SKM-1 (cell line): ENCODE data around the gene TSG101.

Experiments used
- DNase-seq: peaks from one replicate; lab custom pipeline; 2025; ENCODE audit not compliant: unreplicated experiment; lab: John Stamatoyannopoulos, UW

Gene TSG101

DNA sequence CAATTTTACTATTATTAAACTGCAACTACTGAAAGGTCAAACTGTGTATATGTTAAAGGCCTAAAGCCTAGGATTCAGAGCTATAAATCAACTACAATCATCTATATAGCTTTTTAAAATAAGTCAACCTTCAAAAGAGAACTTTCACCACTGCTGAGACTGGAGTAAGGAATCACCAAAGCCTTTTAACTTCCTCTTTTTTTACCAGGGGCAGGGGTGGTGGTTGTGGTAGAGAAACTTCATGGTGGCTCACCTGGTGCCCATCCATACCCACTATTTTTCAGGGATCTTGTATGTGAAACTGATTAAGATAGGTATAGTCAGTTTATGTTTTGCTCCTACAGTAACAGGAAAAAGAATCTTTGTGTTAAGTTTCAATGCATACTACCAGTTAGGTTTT, 31.5 kb downstream of the TSG101 start:
- no peak for DNase-seq

DNA sequence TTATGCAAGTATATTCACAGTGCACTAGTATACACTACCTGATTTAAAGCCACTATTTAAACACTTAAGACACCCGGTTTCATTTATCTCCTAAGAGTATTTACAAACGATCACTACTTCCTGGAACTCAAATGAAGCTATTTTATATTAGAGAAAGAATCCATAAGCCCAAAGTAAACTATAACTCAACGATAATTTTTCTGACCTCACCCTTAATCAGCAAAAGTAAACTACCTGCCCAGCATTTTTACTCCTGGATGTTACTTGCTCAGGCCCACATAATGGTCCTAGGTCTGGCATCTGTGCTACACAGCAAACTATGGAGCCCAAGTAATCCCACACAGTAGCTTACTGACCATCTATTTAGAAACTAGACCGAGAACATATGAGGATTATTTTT, 33.4 kb downstream of the TSG101 start:
- DNase-seq = no peak

DNA sequence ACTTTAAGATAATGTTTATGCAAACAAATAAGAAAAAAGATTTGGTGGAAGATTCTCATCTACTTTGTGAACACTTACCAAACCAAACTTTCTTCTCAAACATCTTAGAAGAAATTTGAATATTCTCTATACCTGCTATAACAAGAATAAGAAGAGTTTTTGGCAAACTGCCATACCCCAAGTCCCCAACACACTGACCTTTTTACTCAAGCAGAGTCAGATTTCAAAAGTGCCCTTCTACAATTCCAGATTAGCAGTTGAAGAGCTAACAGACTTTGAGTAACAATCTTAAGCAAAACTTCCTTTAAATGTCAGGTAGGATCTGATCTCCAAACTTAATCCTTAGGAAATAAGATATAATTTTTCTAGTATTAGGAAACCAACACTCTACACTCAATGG, 33.9 kb downstream of the TSG101 start:
- DNase-seq = no peak

DNA sequence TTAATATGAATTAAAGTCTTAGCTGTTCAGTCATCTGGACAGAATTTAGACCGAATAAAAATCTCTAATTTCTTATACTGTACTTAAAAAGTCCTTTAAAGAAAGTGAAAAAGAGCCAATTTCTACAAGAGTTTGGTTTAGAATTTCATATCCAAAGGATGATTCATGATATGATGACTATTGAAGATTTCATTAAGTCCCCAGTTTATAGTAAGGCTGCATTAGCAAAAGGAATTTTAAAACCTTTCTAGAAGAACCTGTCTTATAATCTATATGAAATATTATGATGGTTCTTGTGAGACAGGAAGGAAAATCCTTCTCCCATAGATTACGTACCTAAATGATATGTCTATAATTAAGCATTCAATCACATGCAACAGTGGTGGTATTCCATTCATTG, 34.8 kb downstream of the TSG101 start:
- DNase-seq = no peak

DNA sequence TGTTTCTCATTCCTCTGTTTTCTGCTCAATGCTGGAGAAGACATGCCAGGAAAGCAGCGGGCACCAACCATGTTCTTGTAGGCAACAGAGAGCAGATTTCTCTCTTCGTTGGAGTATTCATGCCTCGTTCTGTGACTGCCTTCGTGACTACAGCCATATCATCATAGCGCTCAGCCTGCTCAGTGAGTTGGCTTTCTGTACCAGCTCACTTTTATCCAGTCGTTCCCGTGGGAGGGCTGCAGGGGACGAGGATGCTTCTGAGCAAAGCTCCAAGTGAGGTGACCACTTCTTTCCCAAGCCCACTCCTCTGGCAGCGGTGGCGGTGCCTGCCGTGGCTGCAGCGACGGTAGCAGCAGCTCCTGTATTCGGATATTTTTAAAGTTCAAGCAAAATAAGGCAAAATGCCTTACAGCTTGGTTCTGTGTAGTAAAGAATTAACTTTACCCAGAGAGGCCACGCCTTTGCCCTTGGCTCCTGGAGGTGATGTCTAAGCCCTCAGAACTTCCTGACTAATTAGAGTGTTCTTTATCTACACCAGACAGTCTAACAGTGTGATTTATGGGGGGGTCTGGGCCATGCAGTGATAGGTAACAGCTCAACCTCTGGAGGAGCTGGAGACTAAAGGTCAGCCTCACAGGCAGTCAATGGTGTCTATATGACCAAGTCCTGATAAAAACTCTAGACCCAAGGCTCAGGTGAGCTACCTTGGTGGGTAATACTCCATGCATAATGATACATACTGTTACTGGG, 35.8 kb downstream of the TSG101 start:
- no peak for DNase-seq

DNA sequence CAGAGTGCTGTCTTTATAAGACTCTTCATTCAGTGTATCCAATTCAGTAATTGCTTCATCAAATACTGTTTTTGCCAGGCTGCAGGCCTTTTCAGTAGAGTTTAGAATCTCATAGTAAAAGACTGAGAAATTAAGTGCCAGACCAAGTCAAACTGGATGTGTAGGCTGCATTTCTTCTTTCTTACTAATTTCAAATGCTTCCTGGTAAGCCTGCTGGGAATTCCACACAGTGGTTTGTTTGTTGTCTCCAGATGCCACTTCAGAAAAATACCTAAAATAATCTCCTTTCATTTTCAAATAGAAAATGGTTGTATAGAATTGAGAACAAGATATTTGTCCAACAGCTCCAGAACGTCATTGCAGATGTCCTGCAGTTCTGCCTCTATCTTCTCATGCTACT, 36.4 kb downstream of the TSG101 start:
- no peak for DNase-seq

DNA sequence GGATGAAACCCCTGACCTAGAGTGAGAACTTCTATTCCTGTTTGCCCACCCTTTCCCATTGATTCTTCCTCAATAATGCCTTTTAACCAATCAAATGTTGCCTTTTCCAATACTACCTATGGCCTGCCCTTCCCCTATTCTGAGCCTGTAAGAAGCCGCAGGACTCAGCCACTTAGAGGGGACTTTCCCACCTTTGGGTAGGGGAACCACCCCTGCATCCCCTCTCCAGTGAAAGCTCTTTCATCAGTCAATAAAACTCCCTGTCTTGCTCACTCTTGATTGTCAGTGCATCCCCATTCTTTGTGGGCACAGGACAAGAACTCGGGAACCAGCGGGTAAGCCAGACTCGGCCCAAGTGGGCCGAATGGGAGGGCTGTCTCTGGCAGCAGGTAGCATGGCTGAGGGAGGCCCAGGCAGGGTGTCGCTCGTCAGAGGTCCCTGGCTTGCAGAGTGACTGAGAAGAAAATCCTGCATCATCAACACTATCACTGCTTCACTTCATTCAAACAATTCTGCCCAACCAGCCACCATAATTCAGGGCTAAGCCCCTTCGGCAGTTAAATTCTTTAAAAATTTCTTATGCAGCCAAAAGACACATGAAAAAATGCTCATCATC, 40.7 kb downstream of the TSG101 start:
- no peak for DNase-seq

DNA sequence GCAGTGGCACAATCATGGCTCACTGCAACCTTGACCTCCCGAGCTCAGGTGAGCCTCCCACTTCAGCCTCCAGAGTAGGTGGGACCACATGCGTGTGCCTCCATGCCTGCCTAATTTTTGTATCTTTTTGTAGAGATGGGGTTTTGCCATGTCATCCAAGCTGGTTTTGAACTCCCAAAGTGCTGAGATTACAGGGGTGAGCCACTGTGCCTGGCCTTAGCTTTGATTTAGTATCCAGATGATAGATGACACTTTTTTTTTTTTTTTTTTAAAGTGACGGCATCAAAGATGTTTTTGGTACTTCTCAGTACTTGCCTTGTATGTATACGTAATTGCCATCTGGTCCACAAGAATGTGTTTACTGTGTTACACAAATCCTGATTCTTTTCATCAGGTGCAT, 47.7 kb downstream of the TSG101 start:
- no peak for DNase-seq

DNA sequence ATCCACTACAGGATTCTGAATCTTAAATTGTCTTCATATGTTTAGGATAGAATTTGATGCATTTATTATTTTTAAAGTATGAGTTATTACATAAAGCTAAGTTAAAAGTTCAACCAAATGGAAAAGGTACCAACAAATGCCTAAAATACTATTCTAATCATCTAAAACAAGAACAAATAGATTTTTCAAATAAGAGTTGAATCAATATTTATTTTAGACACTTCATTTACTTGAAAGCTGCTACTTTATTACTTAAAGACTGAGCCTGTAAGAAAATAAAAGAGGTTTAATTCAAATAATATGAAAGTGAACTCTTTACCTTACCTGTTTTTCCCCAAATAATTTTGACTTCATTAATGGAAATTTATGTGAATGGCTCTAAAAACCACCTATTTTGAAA, 54.2 kb downstream of the TSG101 start:
- DNase-seq = no peak

DNA sequence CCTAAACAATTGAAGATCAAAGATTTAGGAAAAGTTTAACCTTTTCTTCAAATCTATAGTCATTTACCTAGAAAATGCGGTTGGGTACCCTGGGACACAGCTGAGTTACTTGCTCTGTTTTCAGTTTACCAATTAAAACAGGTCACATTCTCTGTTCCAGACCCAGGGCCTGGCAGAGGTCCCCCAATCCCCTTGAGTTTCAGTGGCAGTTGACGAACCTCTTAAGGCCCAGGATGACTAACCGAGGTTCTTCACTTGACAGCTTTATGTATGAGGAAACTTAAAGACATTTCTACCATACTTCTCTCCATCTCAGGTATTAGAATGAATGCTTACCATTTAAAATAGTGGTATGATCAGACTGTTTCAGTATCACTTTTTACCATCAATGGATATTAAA, 54.7 kb downstream of the TSG101 start:
- DNase-seq = no peak

DNA sequence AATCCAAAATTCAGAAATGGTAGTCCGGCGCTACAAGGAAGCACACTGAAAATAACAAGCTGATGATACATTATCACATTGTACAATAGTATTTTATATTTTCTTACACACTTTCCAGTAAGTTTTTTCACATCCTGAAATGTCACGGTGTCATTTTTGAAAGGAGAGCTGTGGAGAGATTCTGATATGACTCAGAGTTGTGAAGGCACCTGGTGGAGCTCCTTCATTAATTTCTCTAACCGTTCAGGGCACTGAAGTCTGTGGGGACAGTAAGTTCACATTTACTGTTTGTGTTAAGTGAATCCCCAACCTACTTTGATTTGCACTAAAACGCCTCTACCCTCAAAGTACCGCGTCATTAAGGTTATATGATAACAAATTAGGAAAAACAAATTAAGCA, 57.8 kb downstream of the TSG101 start:
- DNase-seq = no peak

DNA sequence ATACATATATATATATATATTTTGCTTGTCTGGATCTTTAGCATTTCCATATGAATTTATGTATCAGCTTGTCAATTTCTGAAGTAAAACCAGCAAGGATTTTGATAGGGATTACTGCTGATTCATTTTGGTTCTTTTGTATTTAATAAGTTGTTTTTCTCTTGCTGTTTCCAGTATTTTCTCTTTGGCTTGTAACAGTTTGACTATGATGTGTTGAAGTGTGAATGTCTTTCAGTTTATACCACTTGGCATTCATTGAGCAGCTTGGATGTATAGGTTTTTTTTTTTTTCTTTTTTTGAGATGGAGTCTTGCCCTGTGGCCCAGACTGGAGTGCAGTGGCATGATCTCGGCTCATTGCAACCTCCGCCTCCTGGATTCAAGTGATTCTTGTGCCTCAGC, 58.7 kb downstream of the TSG101 start:
- DNase-seq = no peak

DNA sequence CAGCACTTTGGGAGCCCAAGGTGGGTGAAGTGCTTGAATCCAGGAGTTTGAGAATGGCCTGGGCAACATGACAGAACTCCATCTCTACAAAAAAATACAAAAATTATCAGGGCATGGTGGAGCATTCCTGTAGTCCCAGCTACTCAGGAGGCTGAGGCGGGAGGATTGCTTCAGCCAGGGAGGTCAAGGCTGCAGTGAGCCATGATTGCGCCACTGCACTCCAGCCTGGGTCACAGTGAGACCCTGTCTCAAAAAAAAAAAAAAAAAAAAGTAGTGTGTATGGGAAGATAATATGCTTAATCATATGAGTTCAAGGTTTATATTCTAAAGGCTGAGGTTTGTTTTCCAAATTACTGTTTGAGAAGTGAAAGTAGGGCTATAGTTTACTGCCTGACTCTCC, 60.3 kb downstream of the TSG101 start:
- no peak for DNase-seq

DNA sequence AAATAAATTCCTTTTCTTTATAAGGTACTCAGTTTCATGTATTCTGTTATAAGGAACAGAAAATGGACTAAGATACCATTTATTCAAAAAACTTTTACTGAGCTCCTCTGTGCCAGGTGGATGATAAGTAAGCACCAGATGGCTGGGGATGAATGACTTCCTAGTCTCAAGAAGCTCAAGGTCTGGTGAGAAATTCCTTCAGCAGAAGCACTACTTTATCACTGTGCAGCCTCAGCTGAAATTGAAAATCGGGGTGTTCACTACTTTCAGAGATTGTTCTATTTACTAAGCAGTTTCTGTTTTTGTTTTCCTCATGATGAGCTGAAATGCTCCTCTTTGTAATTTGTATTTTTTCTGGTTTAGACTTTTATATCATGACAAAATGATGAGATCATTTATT, 63.3 kb downstream of the TSG101 start:
- no peak for DNase-seq

DNA sequence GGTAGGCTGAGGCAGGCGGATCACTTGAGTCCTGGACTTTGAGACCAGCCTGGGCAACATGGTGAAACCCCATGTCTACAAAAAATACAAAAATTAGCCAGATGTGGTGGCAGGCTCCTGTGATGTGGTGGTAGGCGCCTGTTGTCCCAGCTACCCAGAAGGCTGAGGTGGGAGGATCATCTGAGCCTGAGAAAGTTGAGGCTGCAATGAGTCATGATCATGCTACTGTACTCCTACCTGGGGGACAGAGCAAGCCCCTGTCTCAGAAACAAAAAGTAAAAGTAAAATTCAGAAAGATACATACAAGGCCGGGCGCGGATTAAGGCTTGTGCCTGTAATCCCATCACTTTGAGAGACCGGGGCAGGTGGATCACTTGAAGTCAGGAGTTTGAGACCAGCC, 64.8 kb downstream of the TSG101 start:
- no peak for DNase-seq

DNA sequence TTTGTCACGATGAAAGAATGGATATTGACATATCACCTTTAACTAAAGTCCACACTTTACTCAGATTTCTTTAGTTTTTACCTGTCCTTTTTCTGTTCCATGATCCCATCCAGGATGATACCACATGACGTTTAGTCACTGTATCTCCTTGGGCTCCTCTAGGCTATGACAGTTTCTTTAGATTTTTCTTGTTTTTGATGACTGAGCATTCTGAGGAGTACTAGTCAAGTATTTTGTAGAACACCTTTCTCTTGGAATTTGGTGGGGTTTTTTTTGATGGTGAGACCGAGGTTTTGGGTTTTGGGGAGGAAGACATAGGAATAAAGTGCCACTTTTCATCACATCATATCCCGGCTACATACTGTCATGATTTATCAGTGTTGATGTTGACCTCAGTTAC, 67.1 kb downstream of the TSG101 start:
- DNase-seq = no peak

DNA sequence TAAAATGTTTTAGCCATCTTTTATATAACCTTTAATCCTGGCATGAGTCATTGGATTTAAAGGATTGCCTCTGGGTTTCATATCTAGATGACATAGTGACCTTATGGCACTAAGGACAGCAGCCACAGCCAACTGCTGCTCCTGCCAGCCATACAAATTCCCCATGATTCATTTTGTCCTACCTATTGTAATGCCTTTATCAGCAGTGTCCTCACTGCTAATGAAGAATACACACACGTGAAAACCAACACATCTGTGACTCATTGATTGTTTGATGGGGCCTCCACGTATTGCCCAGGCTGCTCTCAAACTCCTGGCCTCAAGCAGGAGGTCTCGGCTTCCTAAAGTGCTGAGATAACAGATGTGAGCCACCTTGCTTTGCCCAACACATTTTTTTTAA, 69.3 kb downstream of the TSG101 start:
- DNase-seq = no peak

DNA sequence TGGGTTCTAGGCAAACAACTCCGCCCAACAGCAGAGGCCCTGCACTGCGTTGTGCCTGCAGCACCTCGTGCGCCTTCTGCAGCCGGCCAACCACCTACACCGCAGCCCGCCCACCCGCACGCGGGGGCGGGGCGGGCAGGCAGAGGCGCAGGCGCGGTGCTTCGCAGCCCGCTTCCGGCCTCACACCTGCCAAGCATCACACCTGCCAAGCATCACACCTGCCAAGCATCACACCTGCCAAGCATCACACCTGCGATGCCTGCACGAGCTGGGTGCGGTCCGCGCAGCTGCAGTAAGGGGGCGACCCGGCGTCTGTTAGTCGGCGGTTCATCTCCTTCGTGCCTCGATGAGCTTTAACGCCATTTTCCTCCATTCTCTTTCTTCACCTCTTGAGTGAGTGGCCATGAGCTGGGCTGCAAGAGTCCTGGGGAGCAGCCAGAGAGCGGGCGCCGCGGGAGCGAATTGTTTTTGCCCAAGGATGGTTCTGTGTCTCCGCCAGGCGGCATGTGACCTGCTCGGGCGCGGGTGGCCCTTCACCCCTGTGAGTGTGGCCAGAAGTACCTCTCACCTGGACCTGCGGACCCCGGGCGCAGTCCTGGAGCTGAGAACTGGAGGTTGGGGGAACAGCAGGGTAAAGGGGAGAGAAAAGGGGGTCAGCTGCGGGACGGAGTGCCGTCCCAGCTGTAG, 70.9 kb downstream of the TSG101 start, which contains the start of gene LDHAL6A:
LDHAL6A (plus strand) TSS at position 171 of the 687 bp plus-strand sequence. CDS start 825 bp downstream, outside the sequence.
- DNase-seq = no peak

DNA sequence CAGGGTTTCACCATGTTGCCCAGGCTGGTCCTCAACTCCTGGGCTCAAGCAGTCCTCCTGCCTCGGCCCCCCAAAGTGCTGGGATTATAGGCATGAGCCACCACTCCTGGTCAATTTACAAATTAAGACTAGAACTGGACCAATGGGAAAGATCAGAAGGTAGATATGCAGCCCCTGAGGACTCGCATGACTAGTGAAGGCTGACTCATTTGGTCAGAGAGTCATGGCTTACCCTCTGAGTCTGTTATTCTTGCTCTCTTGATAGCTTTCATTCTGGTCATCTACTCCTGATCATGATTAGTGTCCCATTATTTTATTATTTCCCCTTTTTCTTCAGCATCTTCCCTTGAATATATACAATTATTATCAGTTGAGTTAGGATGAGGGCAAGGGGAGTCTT, 73.8 kb downstream of the TSG101 start:
- DNase-seq = no peak

DNA sequence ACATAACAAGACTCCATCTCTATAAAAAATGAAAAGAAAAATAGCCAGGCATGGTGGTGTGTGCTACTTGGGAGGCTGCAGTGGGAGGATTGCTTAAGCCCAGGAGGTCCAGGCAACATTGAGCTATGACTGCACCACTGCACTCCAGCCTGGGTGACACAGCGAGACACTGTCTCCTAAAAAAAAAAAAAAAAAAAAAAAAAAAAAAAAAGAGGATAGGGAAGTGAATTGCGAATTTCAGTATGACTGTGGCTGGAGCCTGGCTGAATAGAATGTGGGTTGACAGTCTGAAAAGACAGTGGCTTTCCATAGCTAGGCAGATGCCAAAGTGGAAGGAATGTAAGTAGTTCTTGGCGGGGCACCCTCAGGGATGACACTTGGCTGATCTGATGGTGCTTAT, 77.5 kb downstream of the TSG101 start:
- no peak for DNase-seq

DNA sequence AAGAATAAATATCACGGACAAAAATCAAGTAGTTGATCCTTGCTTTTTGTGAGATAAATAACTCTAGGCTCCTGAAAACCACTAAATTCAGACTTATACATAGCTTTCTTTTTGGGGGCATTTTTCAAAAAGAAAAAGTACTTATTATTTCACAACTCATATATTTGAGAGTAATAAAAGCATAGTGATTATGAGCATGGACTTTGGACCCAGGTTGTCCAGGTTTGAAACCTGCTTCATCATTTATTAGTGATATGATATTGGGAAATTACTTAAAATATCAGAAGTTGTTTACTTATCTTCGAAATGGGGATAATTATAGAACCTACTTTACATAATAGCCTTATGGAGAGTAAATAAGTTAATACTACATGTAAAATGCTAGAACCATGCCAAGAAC, 88.1 kb downstream of the TSG101 start:
- DNase-seq = no peak
